ENCODE data around the gene CRIP2.

GRCh38 chr14:105470350-105471296, 4.0 kb upstream of the CRIP2 start:
- no peak for TF ChIP-seq CTCF (IDR thresholded peaks at IDR 0.05 in 4 of 5, conservative IDR thresholded peaks at IDR 0.05 in 1 of 5)
- no peak for TF ChIP-seq POLR2A (IDR thresholded peaks at IDR 0.05)

All from gastrocnemius medialis (tissue), 4 donors.